ENCODE measurements around the gene ENPP1. TPM values are rescaled to one million over a fixed set of nuclear protein-coding genes. Genes with fewer than 3 reads are reported as not detected.
"Not testable (repeated sequence)": the region's sequence is repeated elsewhere in the genome, so short reads cannot be mapped to it uniquely, and the experiment has no call there.

ENPP1 gene
- total RNA-seq, 4 donors from 2014 or later, result 49.7 to 111 (median 62.6) TPM

- intact Hi-C loops (cut with DNase I), result loop anchor here (5.0 kb wide), 1 partner anchor 129 kb away; no protein-coding TSS in a partner anchor
Measured at GRCh38 chr6:131910956-131911355, 103.1 kb downstream of the ENPP1 start.

GRCh38 chr6:131911951-131912350, 104.1 kb downstream of the ENPP1 start:
- H3K27ac ChIP-seq, result no peak overlapping the region
- WGBS, 2 donors, result 75 to 86% methylated on average over 3 of the region's 3 CpGs
- no peak overlapping the region for H3K4me3 ChIP-seq (replicated peaks in 1 of 3)
- TF ChIP-seq CTCF (IDR thresholded peaks at IDR 0.05), result no peak
- TF ChIP-seq POLR2A (IDR thresholded peaks at IDR 0.05), result no peak
- H3K27me3 ChIP-seq, result no peaks in the 10 kb centered on the region
- H3K9me3 ChIP-seq, result no peaks in the 10 kb centered on the region
- DNase-seq, result no peak
- intact Hi-C loops (cut with DNase I), result loop anchor here (5.0 kb wide), 1 partner anchor 130 kb away; no protein-coding TSS in a partner anchor
- H3K36me3 ChIP-seq, result no peaks in the 10 kb centered on the region
- H3K4me1 ChIP-seq, result no peaks in the 10 kb centered on the region

More at GRCh38 chr6:131910956-131911355, 103.1 kb downstream of the ENPP1 start:
- Histone ChIP-seq H3K4me3 (replicated peaks in 1 of 3) (no peak overlapping the region), H3K9me3 (no peaks in the 10 kb centered on the region), H3K27me3 (no peaks in the 10 kb centered on the region), H3K27ac (no peak overlapping the region), H3K4me1 (no peaks in the 10 kb centered on the region), H3K36me3 (no peaks in the 10 kb centered on the region)
- 67 to 77% methylated on average over 4 of the region's 4 CpGs for WGBS, 2 donors
- DNase-seq, result no peak
- no peak for TF ChIP-seq POLR2A (IDR thresholded peaks at IDR 0.05)
- no peak for TF ChIP-seq CTCF (IDR thresholded peaks at IDR 0.05)

- no peak overlapping the region for H3K27ac ChIP-seq
- H3K9me3 ChIP-seq, result no peaks in the 10 kb centered on the region
- TF ChIP-seq CTCF (IDR thresholded peaks at IDR 0.05) (no peak), POLR2A (IDR thresholded peaks at IDR 0.05) (no peak)
- no peaks in the 10 kb centered on the region for H3K27me3 ChIP-seq
- no peak overlapping the region for H3K4me3 ChIP-seq (replicated peaks in 1 of 3)
- intact Hi-C loops (cut with DNase I), result loop anchor here (5.0 kb wide), 1 partner anchor 132 kb away; no protein-coding TSS in a partner anchor
- 37 to 58% methylated on average over 1 of the region's 1 CpG for WGBS, 2 donors
- no peaks in the 10 kb centered on the region for H3K4me1 ChIP-seq
- no peaks in the 10 kb centered on the region for H3K36me3 ChIP-seq
- DNase-seq, result no peak
Measured at GRCh38 chr6:131914234-131914633, 106.4 kb downstream of the ENPP1 start.

GRCh38 chr6:131914967-131915751, 107.3 kb downstream of the ENPP1 start:
- DNase-seq, result peak; percentile 65 to 70
- no peak overlapping the region for H3K27ac ChIP-seq
- no peak overlapping the region for H3K4me3 ChIP-seq (replicated peaks in 1 of 3)
- H3K36me3 ChIP-seq, result no peaks in the 10 kb centered on the region
- intact Hi-C loops (cut with DNase I), result loop anchor here (5.0 kb wide), 1 partner anchor 133 kb away; no protein-coding TSS in a partner anchor
- H3K4me1 ChIP-seq, result no peaks in the 10 kb centered on the region
- TF ChIP-seq CTCF (IDR thresholded peaks at IDR 0.05) (peak; percentile 70 to 82 (median 75)), POLR2A (IDR thresholded peaks at IDR 0.05) (no peak)
- WGBS, 2 donors, result 29 to 31% methylated on average over 10 of the region's 10 CpGs
- no peaks in the 10 kb centered on the region for H3K27me3 ChIP-seq
- no peaks in the 10 kb centered on the region for H3K9me3 ChIP-seq

- H3K4me3 ChIP-seq (replicated peaks in 1 of 3); H3K36me3 ChIP-seq; intact Hi-C loops (cut with DNase I); H3K27me3 ChIP-seq; H3K27ac ChIP-seq; H3K9me3 ChIP-seq; H3K4me1 ChIP-seq; DNase-seq: not testable (repeated sequence)
- 95 to 98% methylated on average over 2 of the region's 2 CpGs for WGBS, 2 donors
Measured at GRCh38 chr6:131916091-131916796, 108.4 kb downstream of the ENPP1 start.
